Eye (tissue), 1 donor: ENCODE data around the gene CCDC201.

ENCODE experiments used
- DNase-seq: peaks from one replicate; pipeline ENCODE4 v3.0.0-alpha.2; 2015

CCDC201 gene

GRCh38 chr7:45892407-45893035 is 19.6 kb upstream of the CCDC201 start:
- DNase-seq, result no peak

- no peak for DNase-seq
These were observed 18.9 kb upstream of the CCDC201 start for GRCh38 chr7:45891462-45892402.

- DNase-seq, result peak; percentile 81
These were observed 18.1 kb upstream of the CCDC201 start for GRCh38 chr7:45890902-45891461.

GRCh38 chr7:45890125-45890901 is 17.4 kb upstream of the CCDC201 start:
- no peak for DNase-seq

- DNase-seq, result peak; percentile 4
These were observed 16.6 kb upstream of the CCDC201 start for GRCh38 chr7:45889367-45890067.

- DNase-seq, result no peak
These were observed 16.1 kb upstream of the CCDC201 start for GRCh38 chr7:45888993-45889366.

- DNase-seq, result peak; percentile 64
These were observed 15.5 kb upstream of the CCDC201 start, which contains the start of gene IGFBP1 for GRCh38 chr7:45888185-45888992. TSS of gene IGFBP1 (plus strand) at chr7:45888488. CDS start at chr7:45888653, 165 bp downstream.

GRCh38 chr7:45886931-45887667 is 14.2 kb upstream of the CCDC201 start:
- no peak for DNase-seq

- DNase-seq, result no peak
These were observed 12.5 kb upstream of the CCDC201 start for GRCh38 chr7:45885264-45885882.

GRCh38 chr7:45884136-45884535 is 11.3 kb upstream of the CCDC201 start:
- DNase-seq, result no peak

GRCh38 chr7:45882465-45882810 is 9.6 kb upstream of the CCDC201 start:
- DNase-seq, result no peak

GRCh38 chr7:45881759-45882464 is 9.0 kb upstream of the CCDC201 start:
- DNase-seq, result no peak

GRCh38 chr7:45881280-45881758 is 8.4 kb upstream of the CCDC201 start:
- no peak for DNase-seq

GRCh38 chr7:45880433-45880860 is 7.6 kb upstream of the CCDC201 start:
- no peak for DNase-seq

- DNase-seq, result no peak
These were observed 5.7 kb upstream of the CCDC201 start for GRCh38 chr7:45878457-45879144.

- DNase-seq, result no peak
These were observed 3.6 kb upstream of the CCDC201 start for GRCh38 chr7:45876519-45876918.

- DNase-seq, result no peak
These were observed 1.7 kb upstream of the CCDC201 start for GRCh38 chr7:45874408-45875131.

GRCh38 chr7:45873355-45873754 is 473 bp upstream of the CCDC201 start:
- no peak for DNase-seq
